Astrocyte (in vitro differentiated cells and primary cell): ENCODE measurements around the gene VRK1. TPM values are rescaled to one million over a fixed set of nuclear protein-coding genes. Genes with fewer than 3 reads are reported as not detected.
"Not testable (repeated sequence)": the region's sequence is repeated elsewhere in the genome, so short reads cannot be mapped to it uniquely, and the experiment has no call there.

Experiments
- DNase-seq: peaks from one replicate; pipeline ENCODE4 v3.0.0-alpha.2; 2010; ENCODE audit warnings: low read depth
- FAIRE-seq: peaks from 2 replicates; lab custom pipeline; 2011; peaks lifted over from hg19 to GRCh38; lab: Jason Lieb, UNC
- H2AFZ ChIP-seq: 2 replicates; pipeline ENCODE4 v1.6.0; 2012; ENCODE audit warnings: low read depth, low read length, inconsistent platforms
- H3K27ac ChIP-seq: 2 replicates; pipeline ENCODE4 v1.5.1; 2011; ENCODE audit warnings: low read depth, low read length, inconsistent platforms
- H3K27me3 ChIP-seq: 2 replicates; pipeline ENCODE4 v1.6.0; 2011; ENCODE audit warnings: low read length, inconsistent platforms; ENCODE audit not compliant: insufficient read depth
- H3K36me3 ChIP-seq: 2 replicates; pipeline ENCODE4 v1.5.1; 2011; ENCODE audit warnings: low read length, inconsistent platforms; ENCODE audit not compliant: insufficient read depth
- H3K4me1 ChIP-seq: 2 replicates; pipeline ENCODE4 v1.5.1; 2011; ENCODE audit warnings: low read length, inconsistent platforms; ENCODE audit not compliant: insufficient read depth
- H3K4me2 ChIP-seq: 2 replicates; pipeline ENCODE4 v1.6.0; 2012; ENCODE audit warnings: low read length, inconsistent platforms
- H3K4me3 ChIP-seq: 2 replicates; pipeline ENCODE4 v1.5.1; 2011; ENCODE audit warnings: low read depth, mild to moderate bottlenecking, low read length, inconsistent platforms; ENCODE audit not compliant: insufficient read depth
- H3K79me2 ChIP-seq: 2 replicates; pipeline ENCODE4 v1.6.0; 2012; ENCODE audit warnings: mild to moderate bottlenecking, low read length, inconsistent platforms; ENCODE audit not compliant: insufficient read depth
- H3K9ac ChIP-seq: 2 replicates; pipeline ENCODE4 v1.6.0; 2012; ENCODE audit warnings: mild to moderate bottlenecking, low read length, inconsistent platforms
- H3K9me3 ChIP-seq: 2 replicates; pipeline ENCODE4 v1.5.1; 2012; ENCODE audit warnings: low read depth, mild to moderate bottlenecking, low read length, inconsistent platforms; ENCODE audit not compliant: insufficient read depth
- H4K20me1 ChIP-seq: 2 replicates; pipeline ENCODE4 v1.6.0; 2012; ENCODE audit warnings: low read length, inconsistent platforms; ENCODE audit not compliant: insufficient read depth
- H3K27ac Mint-ChIP-seq: one replicate; pipeline ENCODE4 v1.8.0; 2021; ENCODE audit warnings: mild to moderate bottlenecking, mixed read lengths; ENCODE audit not compliant: unreplicated experiment
- H3K27me3 Mint-ChIP-seq: one replicate; pipeline ENCODE4 v1.8.0; 2021; ENCODE audit warnings: low read depth, mixed read lengths; ENCODE audit not compliant: unreplicated experiment
- H3K36me3 Mint-ChIP-seq: one replicate; pipeline ENCODE4 v1.8.0; 2021; ENCODE audit warnings: low read depth, mixed read lengths; ENCODE audit not compliant: unreplicated experiment
- H3K4me1 Mint-ChIP-seq: one replicate; pipeline ENCODE4 v1.8.0; 2021; ENCODE audit warnings: low read depth, mixed read lengths; ENCODE audit not compliant: unreplicated experiment
- H3K4me3 Mint-ChIP-seq: one replicate; pipeline ENCODE4 v1.8.0; 2021; ENCODE audit warnings: mild to moderate bottlenecking, moderate library complexity, mixed read lengths; ENCODE audit not compliant: unreplicated experiment
- H3K9me3 Mint-ChIP-seq: one replicate; pipeline ENCODE4 v1.8.0; 2021; ENCODE audit warnings: mild to moderate bottlenecking, mixed read lengths; ENCODE audit not compliant: unreplicated experiment
- EZH2 ChIP-seq: IDR thresholded peaks from 2 replicates; pipeline ENCODE4 v1.6.1; 2012; ENCODE audit warnings: mild to moderate bottlenecking, low read length, inconsistent platforms; ENCODE audit not compliant: insufficient read depth
- total RNA-seq: library from RNA; stranded (reverse); gene quantifications from 2 replicates; pipeline ENCODE4 v1.2.1, GENCODE V29; 2021
- TF ChIP-seq, protein P1 (sequence below): IDR thresholded peaks from 2 replicates; pipeline ENCODE4 v1.5.1; 2011; ENCODE audit warnings: low read depth, mild to moderate bottlenecking, inconsistent platforms, low read length, moderate library complexity; ENCODE audit not compliant: insufficient read depth

The VRK1 gene
- total RNA-seq, 1 donor from 2014 or later, result 11.6 TPM

DNA sequence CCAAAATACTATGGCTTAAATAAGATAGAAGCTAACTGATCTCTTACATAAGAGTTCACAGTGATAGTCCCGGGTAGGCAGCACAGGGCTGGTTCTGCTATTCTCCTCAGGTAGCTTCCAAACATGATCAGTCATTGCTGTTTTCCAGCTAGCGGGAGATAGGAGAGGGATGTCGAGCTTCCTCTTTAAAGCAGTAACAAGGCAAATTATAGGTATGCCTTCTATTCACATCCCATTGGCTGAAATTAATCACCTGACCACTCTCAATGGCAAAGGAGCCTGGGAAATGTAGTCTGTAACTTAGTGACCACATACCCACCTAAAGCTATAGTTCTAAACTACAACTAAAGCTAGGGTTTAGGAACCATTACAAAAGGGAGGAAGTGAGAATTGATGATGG lies 34.5 kb upstream of the VRK1 start:
- DNase-seq (peak; percentile 36), FAIRE-seq (peak; percentile 9)
- Histone ChIP-seq H4K20me1 (no peaks in the 10 kb centered on the region), H3K4me1 (no peaks in the 10 kb centered on the region), H3K4me3 (no peak overlapping the region), H3K9ac (no peak overlapping the region), H3K79me2 (no peaks in the 10 kb centered on the region), H3K4me2 (peak overlapping the region; percentile 51), H3K27ac (no peak overlapping the region), H3K36me3 (no peaks in the 10 kb centered on the region), H3K9me3 (no peaks in the 10 kb centered on the region), H3K27me3 (no peaks in the 10 kb centered on the region), H2AFZ (peak overlapping the region; percentile 50)
- no peak overlapping the region for H3K27ac Mint-ChIP-seq
- TF ChIP-seq, protein P1, sequence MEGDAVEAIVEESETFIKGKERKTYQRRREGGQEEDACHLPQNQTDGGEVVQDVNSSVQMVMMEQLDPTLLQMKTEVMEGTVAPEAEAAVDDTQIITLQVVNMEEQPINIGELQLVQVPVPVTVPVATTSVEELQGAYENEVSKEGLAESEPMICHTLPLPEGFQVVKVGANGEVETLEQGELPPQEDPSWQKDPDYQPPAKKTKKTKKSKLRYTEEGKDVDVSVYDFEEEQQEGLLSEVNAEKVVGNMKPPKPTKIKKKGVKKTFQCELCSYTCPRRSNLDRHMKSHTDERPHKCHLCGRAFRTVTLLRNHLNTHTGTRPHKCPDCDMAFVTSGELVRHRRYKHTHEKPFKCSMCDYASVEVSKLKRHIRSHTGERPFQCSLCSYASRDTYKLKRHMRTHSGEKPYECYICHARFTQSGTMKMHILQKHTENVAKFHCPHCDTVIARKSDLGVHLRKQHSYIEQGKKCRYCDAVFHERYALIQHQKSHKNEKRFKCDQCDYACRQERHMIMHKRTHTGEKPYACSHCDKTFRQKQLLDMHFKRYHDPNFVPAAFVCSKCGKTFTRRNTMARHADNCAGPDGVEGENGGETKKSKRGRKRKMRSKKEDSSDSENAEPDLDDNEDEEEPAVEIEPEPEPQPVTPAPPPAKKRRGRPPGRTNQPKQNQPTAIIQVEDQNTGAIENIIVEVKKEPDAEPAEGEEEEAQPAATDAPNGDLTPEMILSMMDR, result no peak
- no peak for TF ChIP-seq EZH2
- peaks cover 10% of the 10 kb centered on the region for H3K27me3 Mint-ChIP-seq
- no peaks in the 10 kb centered on the region for H3K36me3 Mint-ChIP-seq
- no peaks in the 10 kb centered on the region for H3K9me3 Mint-ChIP-seq
- H3K4me1 Mint-ChIP-seq, result peaks cover 1% of the 10 kb centered on the region
- H3K4me3 Mint-ChIP-seq, result peak overlapping the region; percentile 80

DNA sequence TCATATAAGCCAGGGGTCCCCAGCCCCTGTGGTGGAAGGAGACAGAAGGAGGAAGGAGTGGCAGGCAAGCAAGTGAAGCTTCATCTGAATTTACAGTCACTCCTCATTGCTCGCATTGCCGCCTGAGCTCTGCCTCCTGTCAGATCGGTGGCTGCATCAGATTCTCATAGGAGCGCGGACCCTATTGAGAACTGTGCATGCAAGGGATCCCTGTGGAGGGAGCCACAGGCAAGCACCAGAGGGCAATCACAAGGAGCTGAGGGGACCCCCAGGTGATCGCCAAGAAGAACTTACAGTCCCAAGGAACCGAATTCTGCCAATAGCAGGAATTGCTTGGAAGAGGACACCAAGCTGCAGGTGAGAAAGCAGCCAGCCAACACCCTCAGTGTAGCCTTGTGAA lies 33.2 kb upstream of the VRK1 start:
- H3K27me3 Mint-ChIP-seq, result peaks cover 10% of the 10 kb centered on the region
- no peak overlapping the region for H3K9ac ChIP-seq
- no peak overlapping the region for H2AFZ ChIP-seq
- H3K4me1 Mint-ChIP-seq, result peaks cover 1% of the 10 kb centered on the region
- H3K36me3 ChIP-seq, result no peaks in the 10 kb centered on the region
- no peaks in the 10 kb centered on the region for H3K36me3 Mint-ChIP-seq
- no peak overlapping the region for H3K27ac Mint-ChIP-seq
- DNase-seq, result no peak
- H3K4me2 ChIP-seq, result no peak overlapping the region
- H3K4me3 Mint-ChIP-seq, result no peak overlapping the region
- no peak overlapping the region for H3K27ac ChIP-seq
- FAIRE-seq, result no peak
- H3K9me3 Mint-ChIP-seq, result no peaks in the 10 kb centered on the region
- H3K79me2 ChIP-seq, result no peaks in the 10 kb centered on the region
- H4K20me1 ChIP-seq, result no peaks in the 10 kb centered on the region
- H3K4me3 ChIP-seq, result no peak overlapping the region
- no peaks in the 10 kb centered on the region for H3K4me1 ChIP-seq
- H3K9me3 ChIP-seq, result no peaks in the 10 kb centered on the region
- no peaks in the 10 kb centered on the region for H3K27me3 ChIP-seq
- TF ChIP-seq, protein P1, result no peak
- TF ChIP-seq EZH2, result no peak

DNA sequence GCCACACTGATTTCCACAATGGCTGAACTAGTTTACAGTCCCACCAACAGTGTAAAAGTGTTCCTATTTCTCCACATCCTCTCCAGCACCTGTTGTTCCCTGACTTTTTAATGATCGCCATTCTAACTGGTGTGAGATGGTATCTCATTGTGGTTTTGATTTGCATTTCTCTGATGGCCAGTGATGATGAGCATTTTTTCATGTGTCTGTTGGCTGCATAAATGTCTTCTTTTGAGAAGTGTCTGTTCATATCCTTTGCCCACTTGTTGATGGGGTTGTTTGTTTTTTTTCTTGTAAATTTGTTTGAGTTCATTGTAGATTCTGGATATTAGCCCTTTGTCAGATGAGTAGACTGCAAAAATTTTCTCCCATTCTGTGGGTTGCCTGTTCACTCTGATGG lies 32.0 kb upstream of the VRK1 start:
- not testable (repeated sequence) for H3K9me3 Mint-ChIP-seq, H3K4me1 Mint-ChIP-seq, H3K4me3 Mint-ChIP-seq, H3K36me3 ChIP-seq, FAIRE-seq, H3K27ac Mint-ChIP-seq, H3K79me2 ChIP-seq, DNase-seq, H3K4me2 ChIP-seq, H3K4me1 ChIP-seq, H3K9ac ChIP-seq, H4K20me1 ChIP-seq, H3K27me3 ChIP-seq, H3K36me3 Mint-ChIP-seq, H3K27ac ChIP-seq, H2AFZ ChIP-seq, H3K4me3 ChIP-seq, H3K9me3 ChIP-seq
- peaks cover 16% of the 10 kb centered on the region for H3K27me3 Mint-ChIP-seq
